Esophagus (tissue), 2 donors: Measurements from ENCODE around the gene PRKAR1B. TPM values are rescaled to one million over a fixed set of nuclear protein-coding genes. Genes with fewer than 3 reads are reported as not detected.
A peak's percentile ranks its signal among the peaks of the same experiment; 100 is the strongest.

ENCODE experiments used
- H3K27ac ChIP-seq, 2 donors: one replicate each; pipeline ENCODE4 v1.5.1; 2013; ENCODE audit warnings: low read depth in 2 of 2, mild to moderate bottlenecking in 2 of 2, inconsistent platforms in 1 of 2, low read length in 1 of 2, moderate library complexity in 1 of 2
- H3K27me3 ChIP-seq, 2 donors: one replicate each; pipeline ENCODE4 v1.6.1; 2013; ENCODE audit warnings: low read length in 2 of 2, control low read depth in 1 of 2, mild to moderate bottlenecking in 1 of 2; ENCODE audit not compliant: insufficient read depth in 2 of 2, control insufficient read depth in 1 of 2
- H3K36me3 ChIP-seq, 2 donors: one replicate each; pipeline ENCODE4 v1.6.1; 2013; ENCODE audit warnings: low read length in 1 of 2; ENCODE audit not compliant: control insufficient read depth in 2 of 2, insufficient read depth in 2 of 2
- H3K4me1 ChIP-seq, 2 donors: one replicate each; pipeline ENCODE4 v1.6.1; 2013; ENCODE audit warnings: low read length in 1 of 2; ENCODE audit not compliant: control insufficient read depth in 2 of 2, insufficient read depth in 2 of 2
- H3K4me3 ChIP-seq, 2 donors: one replicate each; pipeline ENCODE4 v1.5.1; 2013; ENCODE audit warnings: low read length in 2 of 2, mild to moderate bottlenecking in 2 of 2, low read depth in 1 of 2, moderate library complexity in 1 of 2
- H3K9me3 ChIP-seq, 2 donors: one replicate each; pipeline ENCODE4 v1.6.1; 2013; ENCODE audit warnings: mild to moderate bottlenecking in 2 of 2, low read depth in 1 of 2, low read length in 1 of 2, moderate library complexity in 1 of 2; ENCODE audit not compliant: control insufficient read depth in 2 of 2, insufficient read depth in 1 of 2
- WGBS, 2 donors: extraction: QIAGEN DNeasy Blood & Tissue Kit; methylation state at CpG; one replicate each; pipeline ENCODE4 v1.1.7; 2013; 5-methylcytosine and 5-hydroxymethylcytosine counted together
- polyA plus RNA-seq, 2 donors: library from polyadenylated mRNA; stranded (reverse); fragments of 200-250 nt; gene quantifications; one replicate each; pipeline ENCODE4 v1.2.3, GENCODE V29; 2013
- donor health status: healthy with polysubstance abuse.
- donor health status: Bipolar disorder and iron deficiency.

The PRKAR1B gene
- polyA plus RNA-seq, 2 donors = 10.4 to 10.9 TPM

- H3K4me3 ChIP-seq = no peak overlapping the region
- H3K9me3 ChIP-seq = peaks cover 0 to 3% of the 10 kb centered on the region in 2 donors
- no peak overlapping the region for H3K27ac ChIP-seq
- H3K36me3 ChIP-seq = no peaks in the 10 kb centered on the region
- 75 to 78% methylated on average over 18 of the region's 18 CpGs for WGBS, 2 donors
- peaks cover 8 to 19% of the 10 kb centered on the region in 2 donors for H3K4me1 ChIP-seq
- no peaks in the 10 kb centered on the region for H3K27me3 ChIP-seq
These were observed 183.4 kb downstream of the PRKAR1B start for GRCh38 chr7:543501-544337.

- H3K4me3 ChIP-seq = no peak overlapping the region
- H3K27me3 ChIP-seq = no peaks in the 10 kb centered on the region
- 41 to 60% methylated on average over 22 to 27 of the region's 27 CpGs for WGBS, 2 donors
- H3K4me1 ChIP-seq = peaks cover 16 to 26% of the 10 kb centered on the region in 2 donors
- H3K36me3 ChIP-seq = no peaks in the 10 kb centered on the region
- H3K27ac ChIP-seq = peak overlapping the region in 1 of 2 donors; percentile 5
- peaks cover 0 to 3% of the 10 kb centered on the region in 2 donors for H3K9me3 ChIP-seq
These were observed 184.2 kb downstream of the PRKAR1B start for GRCh38 chr7:542713-543500.

GRCh38 chr7:542131-542712 is 184.9 kb downstream of the PRKAR1B start:
- H3K27me3 ChIP-seq = no peaks in the 10 kb centered on the region
- H3K4me1 ChIP-seq = peaks cover 17 to 30% of the 10 kb centered on the region in 2 donors
- no peak overlapping the region for H3K27ac ChIP-seq
- WGBS, 2 donors = 81 to 86% methylated on average over 28 of the region's 28 CpGs
- H3K36me3 ChIP-seq = no peaks in the 10 kb centered on the region
- no peak overlapping the region for H3K4me3 ChIP-seq
- peaks cover 0 to 4% of the 10 kb centered on the region in 2 donors for H3K9me3 ChIP-seq

GRCh38 chr7:541661-542060 is 185.4 kb downstream of the PRKAR1B start:
- WGBS, 2 donors = 92 to 93% methylated on average over 17 of the region's 17 CpGs
- H3K4me1 ChIP-seq = peaks cover 17 to 30% of the 10 kb centered on the region in 2 donors
- no peaks in the 10 kb centered on the region for H3K27me3 ChIP-seq
- H3K9me3 ChIP-seq = peaks cover 0 to 6% of the 10 kb centered on the region in 2 donors
- H3K36me3 ChIP-seq = no peaks in the 10 kb centered on the region
- H3K4me3 ChIP-seq = no peak overlapping the region
- H3K27ac ChIP-seq = no peak overlapping the region

GRCh38 chr7:540997-541396 is 186.1 kb downstream of the PRKAR1B start:
- peaks cover 0 to 6% of the 10 kb centered on the region in 2 donors for H3K9me3 ChIP-seq
- no peak overlapping the region for H3K4me3 ChIP-seq
- H3K4me1 ChIP-seq = peaks cover 17 to 30% of the 10 kb centered on the region in 2 donors
- H3K27me3 ChIP-seq = no peaks in the 10 kb centered on the region
- H3K27ac ChIP-seq = no peak overlapping the region
- no peaks in the 10 kb centered on the region for H3K36me3 ChIP-seq
- WGBS, 2 donors = 87 to 90% methylated on average over 9 to 12 of the region's 12 CpGs

GRCh38 chr7:540579-540978 is 186.5 kb downstream of the PRKAR1B start:
- Histone ChIP-seq H3K27me3 (no peaks in the 10 kb centered on the region), H3K27ac (no peak overlapping the region), H3K4me1 (peaks cover 17 to 30% of the 10 kb centered on the region in 2 donors), H3K4me3 (no peak overlapping the region), H3K36me3 (no peaks in the 10 kb centered on the region), H3K9me3 (peaks cover 0 to 6% of the 10 kb centered on the region in 2 donors)
- WGBS, 2 donors = 97 to 98% methylated on average over 14 of the region's 14 CpGs

- Histone ChIP-seq H3K27me3 (no peaks in the 10 kb centered on the region), H3K27ac (peak overlapping the region in 1 of 2 donors; percentile 36), H3K4me1 (peaks cover 17 to 30% of the 10 kb centered on the region in 2 donors), H3K36me3 (no peaks in the 10 kb centered on the region), H3K9me3 (peaks cover 0 to 6% of the 10 kb centered on the region in 2 donors), H3K4me3 (no peak overlapping the region)
- WGBS, 2 donors = 45 to 52% methylated on average over 13 to 17 of the region's 17 CpGs
These were observed 187.2 kb downstream of the PRKAR1B start for GRCh38 chr7:539731-540411.

- Histone ChIP-seq H3K36me3 (no peaks in the 10 kb centered on the region), H3K27me3 (no peaks in the 10 kb centered on the region), H3K4me3 (no peak overlapping the region), H3K27ac (peak overlapping the region; percentile 12 to 22), H3K9me3 (peaks cover 0 to 6% of the 10 kb centered on the region in 2 donors), H3K4me1 (peaks cover 17 to 29% of the 10 kb centered on the region in 2 donors)
- 55 to 70% methylated on average over 33 to 37 of the region's 37 CpGs for WGBS, 2 donors
These were observed 188.1 kb downstream of the PRKAR1B start for GRCh38 chr7:538764-539685.
